ENCODE results near the gene TRIM45.

GRCh38 chr1:117068580-117068979, 53.0 kb downstream of the TRIM45 start:
- no peak for TF ChIP-seq CTCF (IDR thresholded peaks at IDR 0.05)
- no peak for TF ChIP-seq POLR2A (IDR thresholded peaks at IDR 0.05)

All from body of pancreas (tissue), 4 donors.